GOT3 (cell line): ENCODE data around the gene FER.
"Not testable (repeated sequence)": the region's sequence is repeated elsewhere in the genome, so short reads cannot be mapped to it uniquely, and the experiment has no call there.

Source experiments
- DNase-seq: peaks from one replicate; lab custom pipeline; 2025; ENCODE audit warnings: mixed read lengths; lab: John Stamatoyannopoulos, UW

The FER gene

DNA sequence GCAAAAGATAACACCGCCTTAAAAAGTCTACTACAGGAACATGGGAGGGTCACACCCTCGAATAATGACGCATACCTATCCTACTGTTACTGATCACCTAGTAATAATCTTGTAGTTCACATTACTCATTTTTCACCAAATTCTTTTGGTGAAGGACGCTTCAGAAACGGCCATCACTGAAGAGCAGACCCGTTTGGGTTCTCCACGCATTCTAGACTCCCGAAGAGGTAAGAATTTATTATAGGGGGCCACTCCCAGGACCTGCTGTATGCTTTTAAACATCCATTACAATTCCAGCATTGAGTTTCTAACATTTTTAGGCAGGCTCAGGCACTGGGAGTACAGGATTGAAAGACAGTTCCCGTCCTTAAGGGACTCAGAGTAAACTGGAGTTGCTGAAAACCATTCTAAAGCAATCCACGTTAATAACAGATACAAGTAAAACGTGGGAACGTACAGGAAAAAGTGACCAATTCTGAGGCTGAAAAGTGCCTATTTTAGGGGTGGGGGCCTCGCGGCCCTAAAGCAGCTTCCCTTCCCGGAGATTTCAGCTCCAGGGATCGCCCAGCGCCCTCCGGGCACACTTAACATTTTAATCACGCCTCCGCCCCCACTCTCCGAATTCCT is at the start of gene FER:
TSS of gene FER (plus strand) at position 124 of the 627 bp plus-strand sequence. CDS start 50,286 bp downstream, outside the sequence.
- DNase-seq: no peak

DNA sequence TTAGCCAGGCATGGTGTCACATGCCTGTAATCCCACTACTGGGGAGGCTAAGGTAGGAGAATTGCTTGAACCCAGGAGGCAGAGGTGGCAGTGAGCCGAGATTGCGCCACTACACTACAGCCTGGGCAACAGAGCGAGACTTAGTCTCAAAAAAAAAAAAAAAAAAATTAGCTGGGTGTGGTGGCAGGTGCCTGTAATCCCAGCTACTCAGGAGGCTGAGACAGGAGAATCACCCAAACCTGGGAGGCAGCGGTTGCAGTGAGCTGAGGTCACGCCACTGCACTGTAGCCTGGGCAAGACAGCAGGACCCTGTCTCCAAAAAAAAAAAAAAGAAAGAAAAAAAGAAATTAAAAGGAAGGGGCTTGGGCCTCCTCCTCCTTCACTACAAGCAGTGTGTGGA is 47.3 kb upstream of the FER start:
- DNase-seq: not testable (repeated sequence)

DNA sequence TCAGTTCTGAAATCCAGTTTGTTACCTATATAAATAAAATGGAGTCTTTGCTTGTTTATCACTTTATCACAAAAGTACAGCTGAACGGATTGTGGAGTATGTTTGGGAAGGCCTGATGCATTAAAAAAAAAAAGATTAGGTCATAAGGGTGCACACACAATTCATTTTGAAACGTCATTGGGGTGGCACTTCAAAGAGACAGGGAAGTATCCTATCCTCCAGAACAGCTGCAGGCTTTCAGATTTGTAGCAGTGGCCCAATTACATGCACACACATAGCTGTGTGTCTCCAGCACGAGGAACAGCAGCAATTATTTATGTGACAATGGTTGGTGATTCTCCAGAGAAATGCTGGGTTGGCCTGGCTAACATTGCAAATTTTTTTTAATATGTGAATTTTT is 46.8 kb upstream of the FER start:
- DNase-seq: no peak

DNA sequence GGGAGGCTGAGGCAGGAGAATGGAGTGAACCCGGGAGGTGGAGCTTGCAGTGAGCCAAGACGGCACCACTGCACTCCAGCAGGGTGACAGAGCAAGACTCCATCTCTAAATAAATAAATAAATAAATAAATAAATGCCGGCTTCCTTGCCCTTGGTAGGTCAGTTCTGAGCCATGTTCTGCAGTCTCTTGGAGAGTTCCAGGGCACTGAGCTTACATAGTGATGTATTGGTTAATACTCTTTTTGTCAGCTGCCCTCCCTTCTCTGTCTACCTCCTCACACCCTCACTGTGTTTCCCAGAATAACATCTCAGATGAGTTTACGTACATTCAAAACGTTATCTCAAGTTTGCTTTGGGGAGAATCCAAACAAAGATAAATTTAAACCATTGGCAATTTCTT is 45.2 kb upstream of the FER start:
- no peak for DNase-seq

DNA sequence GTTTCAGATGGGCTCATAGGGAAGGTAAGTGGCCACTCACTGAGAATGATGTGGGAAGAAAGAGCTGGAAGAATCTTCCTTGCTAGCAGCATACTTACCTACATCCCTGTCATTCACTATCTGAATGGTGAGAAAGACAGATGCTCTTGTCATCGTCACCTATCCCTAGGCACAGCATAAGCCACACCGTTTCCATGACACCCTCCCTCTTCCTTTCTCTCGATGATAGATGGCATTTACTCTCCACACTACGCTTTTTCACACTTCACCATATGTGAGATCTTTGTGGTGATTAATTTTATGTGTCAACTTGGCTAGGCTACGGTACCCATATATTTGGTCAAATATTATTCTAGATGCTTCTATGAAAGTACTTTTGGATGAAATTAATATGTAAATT is 44.4 kb upstream of the FER start:
- no peak for DNase-seq

- no peak for DNase-seq
Observed at GRCh38 chr5:108707141-108707540, 40.6 kb upstream of the FER start.

DNA sequence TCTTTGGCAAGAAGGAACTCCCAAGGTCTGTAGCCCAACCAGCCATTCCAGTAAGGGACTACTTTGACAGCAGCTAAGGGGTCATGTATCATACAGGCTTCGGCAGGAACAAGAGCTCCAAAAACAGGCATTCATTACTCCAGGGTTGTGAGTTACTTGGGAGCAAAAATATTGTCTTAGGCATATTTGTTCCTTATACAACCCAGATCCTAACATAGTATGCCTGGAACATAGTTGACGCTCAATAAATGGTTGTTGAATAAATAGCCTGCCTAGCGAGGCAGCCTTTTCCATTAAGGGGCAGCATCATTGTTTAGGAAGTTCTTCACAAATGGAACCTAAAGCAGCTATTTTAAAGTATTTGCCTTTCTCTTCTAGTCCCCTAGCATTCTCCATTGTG is 35.8 kb upstream of the FER start:
- no peak for DNase-seq

- no peak for DNase-seq
Observed at GRCh38 chr5:108715408-108715807, 32.3 kb upstream of the FER start.

GRCh38 chr5:108720391-108720790 is 27.3 kb upstream of the FER start:
- DNase-seq: no peak

DNA sequence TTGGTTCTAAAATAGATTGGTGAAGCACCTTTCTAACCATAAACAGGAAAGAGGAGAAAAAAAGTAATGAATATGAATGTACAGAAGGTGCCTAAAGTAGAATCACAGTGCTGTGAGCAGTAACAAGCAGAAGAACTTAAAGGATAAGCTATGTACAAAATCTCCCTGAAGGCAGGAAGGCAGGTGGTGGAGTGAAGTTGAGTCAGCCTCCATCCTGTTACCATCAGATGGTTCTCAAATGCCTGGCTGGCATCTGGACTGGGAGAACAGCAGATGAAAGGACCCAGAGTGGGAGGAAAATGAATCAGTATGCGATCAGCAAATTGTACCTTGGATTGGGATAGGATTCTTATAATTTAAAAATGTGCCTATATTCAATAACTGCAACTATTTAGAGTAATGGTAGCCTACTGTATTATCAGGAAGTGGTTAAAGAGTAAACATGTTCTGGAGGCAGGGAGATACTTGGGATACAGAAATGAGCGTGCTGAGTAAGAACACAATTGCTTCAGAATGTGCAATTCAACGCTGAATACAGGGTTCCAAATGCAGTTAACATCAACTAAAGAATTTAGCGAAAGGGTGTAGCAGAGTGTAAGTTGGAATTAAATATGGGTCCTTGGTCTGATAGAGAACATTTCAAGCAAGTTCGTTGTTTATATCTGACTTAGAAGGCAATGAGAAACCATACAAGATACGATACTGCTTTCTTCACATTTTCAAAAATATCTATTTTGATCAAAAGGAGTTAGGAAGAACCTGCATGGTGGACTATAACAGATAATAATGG is 21.1 kb upstream of the FER start:
- DNase-seq: no peak

- DNase-seq: no peak
Observed at GRCh38 chr5:108727236-108727650, 20.5 kb upstream of the FER start.

- DNase-seq: peak; percentile 71
Observed at GRCh38 chr5:108727651-108728565, 19.8 kb upstream of the FER start.

DNA sequence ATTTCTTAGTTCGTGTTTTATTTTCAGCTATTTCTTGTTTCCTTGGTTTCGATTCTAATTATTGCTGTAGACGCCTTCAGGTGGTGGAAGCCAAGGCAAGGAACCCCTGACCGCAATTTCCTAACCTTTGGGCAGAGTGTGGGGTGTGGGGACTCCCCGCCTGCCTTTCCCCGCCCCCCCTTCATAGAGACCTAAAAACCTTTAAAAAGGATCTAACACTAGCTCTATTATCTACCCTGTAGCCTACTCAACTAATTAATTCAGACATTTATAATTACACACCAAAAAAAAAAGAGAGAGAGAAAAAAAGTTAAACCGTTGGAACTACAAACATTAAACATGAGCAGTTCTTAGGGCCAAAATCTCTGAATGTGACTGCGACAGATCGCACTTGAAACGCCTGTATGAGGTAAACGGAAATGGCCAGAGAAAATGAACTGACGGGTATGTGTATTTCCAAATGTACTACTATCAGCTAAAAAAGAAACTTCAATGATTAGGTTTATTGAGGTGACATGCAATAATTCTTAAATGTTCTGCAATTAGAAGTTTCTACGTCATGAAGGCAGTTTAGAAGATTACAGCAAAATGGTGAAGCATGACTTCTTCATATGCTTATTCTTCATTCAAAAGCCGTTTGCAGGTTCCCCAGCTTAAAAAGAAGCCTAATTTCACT is 19.0 kb upstream of the FER start:
- DNase-seq: no peak

- DNase-seq: no peak
Observed at GRCh38 chr5:108729242-108729615, 18.5 kb upstream of the FER start.

DNA sequence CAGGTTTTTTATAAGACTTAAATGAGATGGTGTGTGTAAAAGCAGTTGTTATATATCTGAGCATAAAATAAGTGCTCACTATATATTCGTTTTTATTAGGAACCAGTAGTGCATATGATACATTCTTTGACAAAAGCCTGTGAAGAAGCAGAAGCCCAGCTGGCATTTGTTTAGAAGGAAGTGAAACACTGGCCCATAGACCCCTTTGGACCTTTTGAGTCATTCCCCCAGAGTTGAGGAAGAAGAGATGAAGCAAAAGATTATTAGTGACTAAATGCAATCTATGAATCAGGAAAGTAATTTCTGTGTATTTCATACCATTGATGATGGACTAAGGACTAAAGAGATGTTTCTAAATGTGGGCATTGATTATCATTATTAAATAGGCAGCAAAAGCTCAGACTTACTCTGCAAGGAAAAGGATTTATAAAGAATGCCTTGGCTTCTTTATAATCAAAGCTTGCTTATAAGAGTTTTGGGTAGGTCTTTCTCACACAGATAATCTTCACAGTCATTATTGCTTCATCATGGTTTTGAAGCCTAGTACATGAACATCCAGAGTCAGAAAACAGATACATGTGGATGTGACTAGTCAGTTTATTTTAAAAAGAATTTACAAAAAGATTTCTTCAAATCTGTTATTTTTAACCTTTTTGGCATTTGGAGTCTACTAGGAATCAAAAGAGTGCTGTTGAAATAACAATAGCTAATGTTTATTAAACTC is 16.9 kb upstream of the FER start:
- DNase-seq: no peak

GRCh38 chr5:108735790-108736189 is 11.9 kb upstream of the FER start:
- no peak for DNase-seq

- DNase-seq: no peak
Observed at GRCh38 chr5:108736855-108737254, 10.8 kb upstream of the FER start.

- DNase-seq: no peak
Observed at GRCh38 chr5:108739376-108739775, 8.3 kb upstream of the FER start.

- no peak for DNase-seq
Observed at GRCh38 chr5:108739906-108740305, 7.8 kb upstream of the FER start.

DNA sequence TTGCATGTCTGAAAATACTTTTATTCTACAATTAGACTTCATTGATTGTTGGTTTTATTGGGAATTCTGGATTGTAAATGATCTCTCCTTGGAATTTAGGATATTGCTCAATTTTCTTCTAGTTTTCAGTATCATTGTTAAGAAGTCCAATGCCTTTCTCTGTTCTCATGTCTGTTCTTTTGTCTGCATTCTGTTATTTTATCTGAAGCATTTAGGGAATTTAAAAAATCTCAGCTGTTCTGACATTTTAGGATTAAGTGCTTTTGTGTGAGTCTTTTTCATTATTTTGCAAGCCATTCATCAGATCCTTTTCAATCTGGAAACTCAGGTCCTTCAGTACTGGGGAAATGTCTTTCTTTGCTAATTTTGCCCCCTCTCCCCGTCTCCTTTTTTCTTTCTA is 4.4 kb upstream of the FER start:
- no peak for DNase-seq

- DNase-seq: no peak
Observed at GRCh38 chr5:108743846-108744245, 3.9 kb upstream of the FER start.
